Neural cell (in vitro differentiated cells): ENCODE results near the gene DNAH17. TPM values are rescaled to one million over a fixed set of nuclear protein-coding genes. Genes with fewer than 3 reads are reported as not detected.

ENCODE experiments used
- H2AFZ ChIP-seq: fragments of 200-600, 300-800 bp; sonication (generic), shearing (Covaris generic); 2 replicates; pipeline ENCODE4 v1.6.0; 2014; ENCODE audit warnings: low read depth, mild to moderate bottlenecking, antibody characterized with exemption, low read length, moderate library complexity
- H3F3A ChIP-seq: fragments of 200-600 bp; shearing (Covaris generic); 2 replicates; pipeline ENCODE4 v1.6.1; 2016; ENCODE audit warnings: mild to moderate bottlenecking, moderate library complexity, mixed read lengths, antibody characterized with exemption, low read length; ENCODE audit not compliant: insufficient read depth, poor library complexity, severe bottlenecking
- H3K27ac ChIP-seq: fragments of 200-600, 300-800 bp; sonication (generic), shearing (Covaris generic); 2 replicates; pipeline ENCODE4 v1.5.1; 2014; ENCODE audit warnings: mild to moderate bottlenecking, low read length, moderate library complexity
- H3K27me3 ChIP-seq: fragments of 300-800, 200-600 bp; sonication (generic), shearing (Covaris generic); 2 replicates; pipeline ENCODE4 v1.6.0; 2014; ENCODE audit warnings: mild to moderate bottlenecking, low read depth, low read length, moderate library complexity; ENCODE audit not compliant: insufficient read depth
- H3K36me3 ChIP-seq: fragments of 300-800, 200-600 bp; sonication (generic), shearing (Covaris generic); 2 replicates; pipeline ENCODE4 v1.5.1; 2014; ENCODE audit warnings: mild to moderate bottlenecking, antibody characterized with exemption, low read length, moderate library complexity; ENCODE audit not compliant: insufficient read depth
- H3K4me2 ChIP-seq: fragments of 300-800, 200-600 bp; sonication (generic), shearing (Covaris generic); 2 replicates; pipeline ENCODE4 v1.6.0; 2014; ENCODE audit warnings: mild to moderate bottlenecking, low read length
- H3K4me3 ChIP-seq: fragments of 300-800, 200-600 bp; sonication (generic), shearing (Covaris generic); 2 replicates; pipeline ENCODE4 v1.5.1; 2014; ENCODE audit warnings: mild to moderate bottlenecking, low read length, moderate library complexity
- H3K79me2 ChIP-seq: fragments of 200-600 bp; shearing (Covaris generic); replicated peaks from 2 replicates; pipeline ENCODE4 v1.6.0; 2014; ENCODE audit warnings: mild to moderate bottlenecking, low read length, moderate library complexity; ENCODE audit not compliant: insufficient read depth
- H3K9ac ChIP-seq: fragments of 300-800, 200-600 bp; sonication (generic), shearing (Covaris generic); 2 replicates; pipeline ENCODE4 v1.6.1; 2016; ENCODE audit warnings: mild to moderate bottlenecking, low read length, mixed read lengths
- H3K9me2 ChIP-seq: fragments of 200-600 bp; shearing (Covaris generic); 2 replicates; pipeline ENCODE4 v1.6.1; 2016; ENCODE audit warnings: mild to moderate bottlenecking, low read length, mixed read lengths; ENCODE audit not compliant: insufficient read depth
- H3K9me3 ChIP-seq: fragments of 200-600, 300-800 bp; sonication (generic), shearing (Covaris generic); 2 replicates; pipeline ENCODE4 v1.6.1; 2016; ENCODE audit warnings: mild to moderate bottlenecking, mixed run types, low read length, moderate library complexity, mixed read lengths
- H4K20me1 ChIP-seq: fragments of 200-600 bp; shearing (Covaris generic); 2 replicates; pipeline ENCODE4 v1.6.1; 2016; ENCODE audit warnings: mild to moderate bottlenecking, mixed run types; ENCODE audit not compliant: insufficient read depth
- EP300 ChIP-seq: fragments of 450-650 bp; conservative IDR thresholded peaks from 2 replicates; pipeline ENCODE4 v1.6.1; 2014; ENCODE audit warnings: antibody characterized with exemption, mild to moderate bottlenecking, moderate library complexity; ENCODE audit not compliant: poor library complexity, severe bottlenecking
- EZH2 ChIP-seq: fragments of 200-600, 300-800 bp; shearing (Covaris generic), sonication (generic); IDR thresholded peaks from 2 replicates; pipeline ENCODE4 v1.6.1; 2014; ENCODE audit warnings: antibody characterized with exemption, low read length, borderline replicate concordance, mild to moderate bottlenecking; ENCODE audit not compliant: insufficient read depth, poor library complexity, severe bottlenecking
- MXI1 ChIP-seq: fragments of 450-650 bp; conservative IDR thresholded peaks from 2 replicates; pipeline ENCODE4 v1.6.1; 2014; ENCODE audit warnings: antibody characterized with exemption, mild to moderate bottlenecking; ENCODE audit not compliant: poor library complexity, severe bottlenecking
- POLR2AphosphoS5 ChIP-seq: IDR thresholded peaks from 2 replicates; pipeline ENCODE4 v1.6.1; 2012
- RAD21 ChIP-seq: fragments of 450-650 bp; conservative IDR thresholded peaks from 2 replicates; pipeline ENCODE4 v1.6.1; 2014; ENCODE audit warnings: antibody characterized with exemption, mild to moderate bottlenecking, moderate library complexity
- SMC3 ChIP-seq: fragments of 450-650 bp; conservative IDR thresholded peaks from 2 replicates; pipeline ENCODE4 v1.6.1; 2014; ENCODE audit warnings: antibody characterized with exemption, mild to moderate bottlenecking, moderate library complexity; ENCODE audit not compliant: poor library complexity
- TAF1 ChIP-seq: IDR thresholded peaks from 2 replicates; pipeline ENCODE4 v1.6.1; 2012; ENCODE audit warnings: low read depth
- polyA plus RNA-seq: library from polyadenylated mRNA; depleted of rRNA; stranded (reverse); fragments of >200 nt; gene quantifications from 2 replicates; pipeline ENCODE4 v1.2.3, GENCODE V29; 2014
- TF ChIP-seq, protein P1 (sequence below): IDR thresholded peaks from 2 replicates; pipeline ENCODE4 v1.6.1; 2012; ENCODE audit warnings: borderline replicate concordance
- TF ChIP-seq, protein P2 (sequence below): fragments of 450-650 bp; IDR thresholded peaks from 2 replicates; pipeline ENCODE4 v1.5.1; 2014; ENCODE audit warnings: antibody characterized with exemption, mild to moderate bottlenecking, moderate library complexity; ENCODE audit not compliant: poor library complexity, severe bottlenecking

The DNAH17 gene
- polyA plus RNA-seq, 1 donor from 2014 or later = not detected

DNA sequence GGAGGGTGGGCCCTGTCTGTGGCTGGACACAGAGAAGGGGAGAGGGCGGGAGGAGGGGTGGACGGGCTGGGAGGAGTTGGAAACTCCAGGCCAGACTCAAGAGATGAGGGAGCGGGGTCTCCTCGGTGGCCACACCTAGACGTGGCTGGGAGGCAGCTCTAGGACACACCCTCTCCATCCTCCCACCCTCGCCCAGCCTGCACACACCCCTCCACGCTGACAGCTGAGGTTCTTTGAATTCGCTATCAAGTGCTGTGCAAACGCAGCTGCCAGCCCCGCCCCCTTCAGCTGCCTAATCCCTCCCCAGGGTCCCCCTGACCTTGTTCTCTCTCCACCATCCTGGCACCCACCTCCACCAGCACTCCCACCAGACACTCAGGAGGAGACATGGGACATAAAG is 48.7 kb downstream of the DNAH17 start:
- Histone ChIP-seq H3K27me3 (no peaks in the 10 kb centered on the region), H3K4me3 (no peak overlapping the region), H3K9me2 (no peaks in the 10 kb centered on the region), H3K4me2 (no peak overlapping the region), H3K27ac (no peak overlapping the region), H3K9ac (no peak overlapping the region), H4K20me1 (no peaks in the 10 kb centered on the region), H3F3A (no peaks in the 10 kb centered on the region), H3K79me2 (no peaks in the 10 kb centered on the region), H2AFZ (no peak overlapping the region), H3K9me3 (no peaks in the 10 kb centered on the region), H3K36me3 (no peaks in the 10 kb centered on the region)
- TF ChIP-seq TAF1 = no peak
- no peak for TF ChIP-seq EZH2
- no peak for TF ChIP-seq MXI1
- TF ChIP-seq RAD21 = no peak

DNA sequence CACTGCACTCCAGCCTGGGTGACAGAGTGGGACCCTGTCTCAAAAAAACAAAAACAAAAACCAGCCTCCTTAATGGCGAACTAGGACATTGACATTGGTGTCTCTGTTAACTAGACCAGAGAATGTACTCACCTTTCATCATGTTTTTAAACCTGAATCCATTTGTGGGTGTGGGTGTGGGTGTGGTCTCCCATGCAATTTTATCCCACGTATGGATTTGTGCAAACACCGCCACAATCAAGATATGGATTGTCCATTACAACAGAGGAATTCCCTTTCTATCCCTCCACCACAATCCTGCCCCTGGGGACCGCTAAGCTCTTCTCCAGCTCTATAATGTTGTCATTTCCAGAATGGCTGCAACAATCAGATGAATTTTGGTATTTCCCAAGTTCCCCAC is 49.9 kb downstream of the DNAH17 start:
- no peak for TF ChIP-seq TAF1
- TF ChIP-seq, protein P1, sequence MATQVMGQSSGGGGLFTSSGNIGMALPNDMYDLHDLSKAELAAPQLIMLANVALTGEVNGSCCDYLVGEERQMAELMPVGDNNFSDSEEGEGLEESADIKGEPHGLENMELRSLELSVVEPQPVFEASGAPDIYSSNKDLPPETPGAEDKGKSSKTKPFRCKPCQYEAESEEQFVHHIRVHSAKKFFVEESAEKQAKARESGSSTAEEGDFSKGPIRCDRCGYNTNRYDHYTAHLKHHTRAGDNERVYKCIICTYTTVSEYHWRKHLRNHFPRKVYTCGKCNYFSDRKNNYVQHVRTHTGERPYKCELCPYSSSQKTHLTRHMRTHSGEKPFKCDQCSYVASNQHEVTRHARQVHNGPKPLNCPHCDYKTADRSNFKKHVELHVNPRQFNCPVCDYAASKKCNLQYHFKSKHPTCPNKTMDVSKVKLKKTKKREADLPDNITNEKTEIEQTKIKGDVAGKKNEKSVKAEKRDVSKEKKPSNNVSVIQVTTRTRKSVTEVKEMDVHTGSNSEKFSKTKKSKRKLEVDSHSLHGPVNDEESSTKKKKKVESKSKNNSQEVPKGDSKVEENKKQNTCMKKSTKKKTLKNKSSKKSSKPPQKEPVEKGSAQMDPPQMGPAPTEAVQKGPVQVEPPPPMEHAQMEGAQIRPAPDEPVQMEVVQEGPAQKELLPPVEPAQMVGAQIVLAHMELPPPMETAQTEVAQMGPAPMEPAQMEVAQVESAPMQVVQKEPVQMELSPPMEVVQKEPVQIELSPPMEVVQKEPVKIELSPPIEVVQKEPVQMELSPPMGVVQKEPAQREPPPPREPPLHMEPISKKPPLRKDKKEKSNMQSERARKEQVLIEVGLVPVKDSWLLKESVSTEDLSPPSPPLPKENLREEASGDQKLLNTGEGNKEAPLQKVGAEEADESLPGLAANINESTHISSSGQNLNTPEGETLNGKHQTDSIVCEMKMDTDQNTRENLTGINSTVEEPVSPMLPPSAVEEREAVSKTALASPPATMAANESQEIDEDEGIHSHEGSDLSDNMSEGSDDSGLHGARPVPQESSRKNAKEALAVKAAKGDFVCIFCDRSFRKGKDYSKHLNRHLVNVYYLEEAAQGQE = no peak
- TF ChIP-seq MXI1 = no peak
- TF ChIP-seq EP300 = no peak
- TF ChIP-seq POLR2AphosphoS5 = no peak
- TF ChIP-seq SMC3 = no peak
- TF ChIP-seq RAD21 = no peak
- TF ChIP-seq, protein P2, sequence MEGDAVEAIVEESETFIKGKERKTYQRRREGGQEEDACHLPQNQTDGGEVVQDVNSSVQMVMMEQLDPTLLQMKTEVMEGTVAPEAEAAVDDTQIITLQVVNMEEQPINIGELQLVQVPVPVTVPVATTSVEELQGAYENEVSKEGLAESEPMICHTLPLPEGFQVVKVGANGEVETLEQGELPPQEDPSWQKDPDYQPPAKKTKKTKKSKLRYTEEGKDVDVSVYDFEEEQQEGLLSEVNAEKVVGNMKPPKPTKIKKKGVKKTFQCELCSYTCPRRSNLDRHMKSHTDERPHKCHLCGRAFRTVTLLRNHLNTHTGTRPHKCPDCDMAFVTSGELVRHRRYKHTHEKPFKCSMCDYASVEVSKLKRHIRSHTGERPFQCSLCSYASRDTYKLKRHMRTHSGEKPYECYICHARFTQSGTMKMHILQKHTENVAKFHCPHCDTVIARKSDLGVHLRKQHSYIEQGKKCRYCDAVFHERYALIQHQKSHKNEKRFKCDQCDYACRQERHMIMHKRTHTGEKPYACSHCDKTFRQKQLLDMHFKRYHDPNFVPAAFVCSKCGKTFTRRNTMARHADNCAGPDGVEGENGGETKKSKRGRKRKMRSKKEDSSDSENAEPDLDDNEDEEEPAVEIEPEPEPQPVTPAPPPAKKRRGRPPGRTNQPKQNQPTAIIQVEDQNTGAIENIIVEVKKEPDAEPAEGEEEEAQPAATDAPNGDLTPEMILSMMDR = no peak
- no peak for TF ChIP-seq EZH2
- H3K9ac ChIP-seq = no peak overlapping the region
- no peaks in the 10 kb centered on the region for H3K79me2 ChIP-seq
- no peaks in the 10 kb centered on the region for H3K36me3 ChIP-seq
- H3K4me3 ChIP-seq = no peak overlapping the region
- no peaks in the 10 kb centered on the region for H3K9me3 ChIP-seq
- no peaks in the 10 kb centered on the region for H4K20me1 ChIP-seq
- H3K27ac ChIP-seq = no peak overlapping the region
- no peaks in the 10 kb centered on the region for H3K27me3 ChIP-seq
- H3F3A ChIP-seq = no peaks in the 10 kb centered on the region
- H3K9me2 ChIP-seq = no peaks in the 10 kb centered on the region
- no peak overlapping the region for H3K4me2 ChIP-seq
- no peak overlapping the region for H2AFZ ChIP-seq
